Anterior cingulate cortex (tissue), 58 donors: ENCODE results near the gene IER2.
"Not testable (repeated sequence)": the region's sequence is repeated elsewhere in the genome, so short reads cannot be mapped to it uniquely, and the experiment has no call there.

Experiments
- DNase-seq, 58 donors: peaks; one replicate each; lab custom pipeline; 2025; lab: John Stamatoyannopoulos, UW

The IER2 gene

DNA sequence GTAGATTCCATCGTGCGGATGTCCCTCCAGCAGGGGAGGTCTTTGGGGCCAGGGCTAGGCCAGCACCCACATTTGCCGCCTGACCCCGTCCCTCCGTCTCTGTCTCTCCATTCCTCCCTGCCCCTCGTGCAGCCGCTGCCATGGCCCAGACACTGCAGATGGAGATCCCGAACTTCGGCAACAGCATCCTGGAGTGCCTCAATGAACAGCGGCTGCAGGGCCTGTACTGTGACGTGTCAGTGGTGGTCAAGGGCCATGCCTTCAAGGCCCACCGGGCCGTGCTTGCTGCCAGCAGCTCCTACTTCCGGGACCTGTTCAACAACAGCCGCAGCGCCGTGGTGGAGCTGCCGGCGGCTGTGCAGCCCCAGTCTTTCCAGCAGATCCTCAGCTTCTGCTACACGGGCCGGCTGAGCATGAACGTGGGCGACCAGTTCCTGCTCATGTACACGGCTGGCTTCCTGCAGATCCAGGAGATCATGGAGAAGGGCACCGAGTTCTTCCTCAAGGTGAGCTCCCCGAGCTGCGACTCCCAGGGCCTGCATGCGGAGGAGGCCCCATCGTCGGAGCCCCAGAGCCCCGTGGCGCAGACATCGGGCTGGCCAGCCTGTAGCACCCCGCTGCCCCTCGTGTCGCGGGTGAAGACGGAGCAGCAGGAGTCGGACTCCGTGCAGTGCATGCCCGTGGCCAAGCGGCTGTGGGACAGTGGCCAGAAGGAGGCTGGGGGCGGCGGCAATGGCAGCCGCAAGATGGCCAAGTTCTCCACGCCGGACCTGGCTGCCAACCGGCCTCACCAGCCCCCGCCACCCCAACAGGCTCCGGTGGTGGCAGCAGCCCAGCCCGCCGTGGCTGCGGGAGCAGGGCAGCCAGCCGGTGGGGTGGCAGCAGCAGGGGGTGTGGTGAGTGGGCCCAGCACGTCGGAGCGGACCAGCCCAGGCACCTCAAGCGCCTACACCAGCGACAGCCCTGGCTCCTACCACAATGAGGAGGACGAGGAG lies 14.8 kb upstream of the IER2 start:
- DNase-seq: peak in 9 of 58 donors; percentile 5 to 57 (median 21)

- no peak for DNase-seq
These were observed 12.9 kb upstream of the IER2 start for GRCh38 chr19:13137290-13137794.

GRCh38 chr19:13138171-13138915 lies 11.9 kb upstream of the IER2 start:
- no peak for DNase-seq

DNA sequence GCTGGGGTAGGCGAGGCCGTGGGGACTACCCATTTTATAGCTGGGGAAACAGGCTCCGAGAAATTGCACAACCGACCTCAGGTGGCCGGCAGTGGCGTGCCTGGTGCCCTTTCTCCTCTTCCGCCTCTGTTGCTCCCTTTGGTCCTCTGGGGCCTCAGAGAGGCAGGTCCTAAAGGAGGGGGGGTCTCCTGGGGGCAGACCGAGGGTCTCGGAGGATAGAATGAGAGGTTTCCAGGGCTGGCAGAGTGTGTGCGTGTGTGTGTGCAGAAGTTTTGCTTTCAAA lies 11.4 kb upstream of the IER2 start:
- no peak for DNase-seq

DNA sequence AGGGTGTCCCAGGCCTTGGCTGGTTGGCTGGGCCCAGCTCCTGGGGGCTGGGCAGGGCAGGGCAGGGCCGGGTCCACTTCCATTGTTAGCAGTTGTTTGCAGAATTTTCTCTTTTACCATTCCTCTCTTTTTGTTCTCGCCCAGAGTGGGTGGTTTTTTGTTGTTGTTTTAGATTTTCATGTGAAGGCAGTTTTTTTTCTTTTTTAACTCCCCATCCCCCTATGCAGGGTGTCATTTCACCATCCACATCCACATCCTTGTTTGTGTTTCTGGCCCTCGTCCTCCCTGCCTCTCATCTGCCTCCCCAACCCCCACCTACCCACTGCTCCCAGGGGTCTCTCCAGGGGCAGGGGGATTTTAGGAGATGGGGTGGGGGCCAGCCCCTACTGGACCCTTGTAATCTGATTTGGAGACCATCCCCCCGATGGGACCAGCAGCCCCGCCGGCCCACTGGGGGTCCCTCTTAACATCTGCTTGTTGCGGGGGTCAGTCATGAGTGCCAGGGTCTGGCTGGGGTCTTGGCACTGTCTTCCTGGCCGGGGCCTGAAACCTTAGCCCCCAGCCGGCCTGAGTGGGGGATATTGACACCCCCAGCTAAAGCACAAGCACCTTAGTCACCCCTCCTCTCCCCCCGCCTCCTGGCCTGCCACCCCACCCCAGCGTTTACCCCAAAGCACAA lies 10.4 kb upstream of the IER2 start:
- no peak for DNase-seq

DNA sequence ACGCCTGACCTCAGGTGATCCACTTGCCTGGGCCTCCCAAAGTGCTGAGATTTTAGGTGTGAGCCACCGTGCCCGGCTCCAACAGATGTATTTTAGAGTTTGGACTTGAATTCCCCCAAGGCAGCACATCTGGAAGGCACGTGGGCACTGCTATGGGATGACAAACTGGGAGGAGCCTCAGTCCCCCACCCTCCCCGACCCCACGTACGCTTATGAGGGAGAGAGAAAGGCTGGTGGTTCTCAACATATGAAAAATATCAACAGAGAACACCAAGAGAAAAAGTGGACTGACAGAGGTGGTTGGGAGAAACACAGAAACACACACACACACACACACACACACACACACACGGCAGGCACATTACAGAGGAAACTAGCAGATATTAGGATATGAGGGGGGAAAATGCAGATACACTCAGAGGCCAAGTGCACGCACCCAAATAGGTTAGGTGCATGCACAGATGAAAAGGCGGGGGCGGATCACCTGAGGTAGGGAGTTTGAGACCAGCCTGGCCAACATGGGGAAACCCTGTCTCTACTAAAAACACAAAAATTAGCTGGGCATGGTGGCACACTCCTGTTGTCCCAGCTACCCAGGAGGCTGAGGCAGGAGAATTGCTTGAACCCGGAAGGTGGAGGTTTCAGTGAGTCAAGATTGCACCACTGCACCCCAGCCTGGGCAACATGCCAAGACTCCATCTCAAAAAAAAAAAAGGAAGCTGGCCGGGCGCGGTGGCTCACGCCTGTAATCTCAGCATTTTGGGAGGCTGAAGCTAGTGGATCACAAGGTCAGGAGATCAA lies 3.2 kb upstream of the IER2 start:
- DNase-seq: peak in 1 of 58 donors; percentile 14

DNA sequence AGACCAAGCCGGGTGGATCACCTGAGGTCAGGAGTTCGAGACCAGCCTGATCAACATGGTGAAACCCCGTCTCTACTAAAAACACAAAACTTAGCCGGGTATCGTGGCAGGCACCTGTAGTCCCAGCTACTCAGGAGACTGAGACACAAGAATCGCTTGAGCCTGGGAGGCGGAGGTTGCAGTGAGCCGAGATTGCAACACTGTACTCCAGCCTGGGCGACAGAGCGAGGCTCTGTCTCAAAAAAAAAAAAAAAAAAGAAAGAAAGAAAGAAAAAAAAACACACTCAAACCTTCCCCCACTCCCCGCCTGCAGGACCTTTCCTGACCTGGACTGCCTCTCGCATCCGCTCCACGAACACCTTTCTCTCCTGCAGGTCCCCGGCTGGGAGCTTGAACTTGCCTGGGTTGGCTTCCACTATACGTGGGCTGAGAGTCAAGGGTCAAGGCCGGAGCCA lies 1.0 kb upstream of the IER2 start:
- DNase-seq: not testable (repeated sequence)

- DNase-seq: peak in 25 of 58 donors; percentile 19 to 66 (median 55)
These were observed 504 bp upstream of the IER2 start for GRCh38 chr19:13149628-13150186.

GRCh38 chr19:13150931-13151604 lies 857 bp downstream of the IER2 start:
- DNase-seq: peak in 5 of 58 donors; percentile 43 to 65 (median 50)

DNA sequence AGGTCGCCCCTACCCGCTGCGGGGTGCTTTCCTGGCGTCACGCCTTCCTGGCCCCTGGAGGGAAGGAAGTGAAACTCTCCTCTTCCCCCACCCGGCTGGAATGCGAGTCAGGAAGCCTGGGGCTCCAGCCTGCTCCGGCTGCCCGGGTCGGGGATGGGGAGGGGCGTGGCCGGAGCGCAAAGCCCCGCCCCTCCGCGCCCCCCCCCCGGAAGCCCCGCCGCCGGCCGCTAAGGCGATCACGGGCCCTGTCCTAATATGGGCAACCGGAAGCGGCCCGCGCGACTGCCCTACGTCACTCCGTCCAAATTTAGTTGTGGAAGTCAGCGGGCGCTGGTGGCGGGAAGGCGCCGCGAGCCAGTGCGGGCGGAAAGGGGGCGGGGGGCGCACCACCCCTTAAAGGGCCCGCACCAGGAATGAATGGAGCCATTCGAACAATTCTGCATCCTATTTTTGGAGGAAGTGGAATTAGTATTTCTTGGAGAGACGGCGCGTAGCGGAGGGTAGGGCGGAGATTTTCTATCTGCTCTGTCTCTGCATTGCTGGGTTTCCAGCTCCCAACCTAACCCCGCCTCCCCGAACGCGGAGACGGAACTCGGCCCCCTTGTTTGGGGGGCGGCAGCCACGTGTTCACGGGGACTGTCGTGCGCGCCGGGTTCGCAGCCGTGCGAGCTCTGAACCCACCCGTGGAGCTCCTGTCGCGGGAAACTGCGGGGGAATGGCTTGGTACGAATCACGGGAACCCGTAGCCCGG lies 1.6 kb downstream of the IER2 start:
- peak; percentile 76 to 98 (median 96) for DNase-seq

DNA sequence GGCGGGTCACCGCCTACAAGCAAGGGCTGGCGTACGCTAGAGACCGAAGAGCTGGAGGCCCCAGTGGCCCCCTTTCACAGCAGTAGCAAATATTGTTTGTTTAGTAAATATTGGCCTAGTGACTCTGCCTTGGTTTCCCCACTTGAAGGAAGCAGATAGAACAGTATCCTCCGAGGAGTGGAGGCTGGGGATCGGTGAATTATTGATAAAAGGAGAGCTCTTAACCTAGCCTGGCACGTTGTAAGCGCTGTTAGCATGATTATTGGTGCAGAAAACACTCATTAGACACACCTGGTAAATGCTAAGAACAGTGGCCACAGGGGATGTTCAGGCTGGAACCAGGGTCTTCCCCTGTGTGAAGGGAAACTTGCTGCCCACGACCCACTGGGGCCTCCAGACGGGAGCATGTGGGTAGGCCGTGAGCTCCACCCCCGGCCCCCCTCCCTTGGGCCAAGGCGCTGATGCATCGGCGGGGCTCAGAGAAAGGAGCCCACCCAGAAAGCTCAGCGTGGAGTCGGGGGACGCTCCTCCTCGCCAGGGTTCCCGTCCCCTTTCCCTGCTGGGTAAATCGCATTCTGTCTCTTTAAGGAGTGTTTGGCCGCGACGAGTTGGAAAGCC lies 2.3 kb downstream of the IER2 start:
- peak in 1 of 58 donors; percentile 80 for DNase-seq

- peak in 57 of 58 donors; percentile 56 to 97 (median 92) for DNase-seq
These were observed 2.9 kb downstream of the IER2 start for GRCh38 chr19:13152974-13153568.

- DNase-seq: peak in 4 of 58 donors; percentile 12 to 63 (median 40)
These were observed 3.5 kb downstream of the IER2 start for GRCh38 chr19:13153569-13154240.

- DNase-seq: peak in 30 of 58 donors; percentile 19 to 53 (median 32)
These were observed 4.1 kb downstream of the IER2 start for GRCh38 chr19:13154241-13154778.

DNA sequence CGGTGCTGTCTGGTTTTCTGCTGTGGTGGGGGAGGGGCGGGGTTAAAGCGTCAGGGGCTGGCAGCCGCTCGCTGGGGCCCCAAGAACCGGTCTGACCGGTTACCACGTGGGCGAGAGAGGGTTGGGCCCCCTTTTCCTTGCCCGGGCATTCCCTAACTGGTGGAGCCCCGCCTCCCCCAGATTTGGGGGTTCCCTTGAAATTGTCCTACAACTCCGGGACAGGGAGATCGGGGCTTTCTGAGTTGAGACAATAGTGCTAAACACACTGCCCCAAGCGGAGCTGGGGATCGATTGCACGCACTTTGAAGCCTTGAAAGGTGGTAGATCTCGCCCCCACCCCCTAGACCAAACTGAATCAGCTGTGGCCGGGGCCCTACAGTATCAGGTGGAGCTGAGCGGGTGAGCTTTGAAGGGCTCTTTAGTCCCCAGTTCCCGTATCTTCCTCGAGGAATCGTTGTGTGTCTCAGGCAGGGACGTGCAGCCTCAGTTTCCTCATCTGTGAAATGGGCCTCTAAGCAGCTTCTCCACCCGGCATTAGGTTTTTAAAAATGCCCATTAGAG lies 4.8 kb downstream of the IER2 start:
- peak in 14 of 58 donors; percentile 10 to 52 (median 26) for DNase-seq
